ENCODE measurements around the gene PGAM4.
"Not testable (repeated sequence)": the region's sequence is repeated elsewhere in the genome, so short reads cannot be mapped to it uniquely, and the experiment has no call there.

Gene PGAM4

DNA sequence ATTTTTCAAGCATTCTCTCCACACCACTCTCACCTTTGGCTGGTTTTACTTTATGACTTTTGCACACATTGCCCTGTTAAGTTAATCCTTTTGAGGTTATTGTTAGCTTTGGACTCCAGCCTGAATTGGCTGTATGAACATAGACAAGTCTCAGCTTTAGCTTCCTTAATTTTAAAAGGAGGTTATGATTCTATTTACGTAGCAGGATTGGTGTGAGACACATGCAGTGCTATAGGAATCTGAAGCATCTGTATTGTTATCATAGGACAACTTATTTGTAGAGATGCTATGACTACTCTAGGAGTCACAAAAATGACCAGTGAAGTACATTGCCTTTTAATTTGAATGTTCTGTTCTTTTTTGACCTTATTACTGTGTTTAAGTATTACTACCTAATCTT lies 15.7 kb downstream of the PGAM4 start:
- H3K27ac ChIP-seq (ENCODE audit: low read depth, low read length) = no peak overlapping the region
- H3K36me3 ChIP-seq (ENCODE audit: control insufficient read depth, insufficient read depth, low read length) = no peaks in the 10 kb centered on the region

DNA sequence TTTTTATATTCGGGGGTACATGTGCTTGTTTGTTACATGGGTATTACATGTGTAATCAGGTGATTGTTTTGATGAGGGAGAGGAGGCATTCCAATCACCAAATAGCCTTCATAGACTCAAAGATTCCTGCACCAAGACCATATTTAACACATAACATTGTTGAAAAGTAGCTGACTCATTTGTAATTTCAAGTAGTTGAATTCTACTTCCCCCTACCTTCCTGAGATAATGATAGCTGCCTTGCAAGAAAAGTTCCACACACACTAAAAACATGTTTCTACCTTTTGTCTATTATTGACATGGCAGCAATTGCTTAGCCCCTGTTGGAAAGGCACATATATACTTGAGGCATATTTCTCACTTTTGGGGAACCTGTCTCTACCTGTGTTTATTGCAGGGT lies 16.1 kb downstream of the PGAM4 start:
- Histone ChIP-seq H3K36me3 (ENCODE audit: control insufficient read depth, insufficient read depth, low read length) (no peaks in the 10 kb centered on the region), H3K27me3 (ENCODE audit: control insufficient read depth, insufficient read depth, low read length) (no peaks in the 10 kb centered on the region), H3K9ac (ENCODE audit: low read length) (no peak overlapping the region), H3K4me1 (ENCODE audit: control insufficient read depth, insufficient read depth, low read length) (no peaks in the 10 kb centered on the region), H3K27ac (ENCODE audit: low read depth, low read length) (no peak overlapping the region), H3K4me3 (ENCODE audit: low read depth, low read length) (no peak overlapping the region), H3K9me3 (ENCODE audit: control insufficient read depth, insufficient read depth, low read depth, low read length) (peaks cover 9% of the 10 kb centered on the region; the same call in 1 of the 2 replicates)

More for the DNA sequence above, 15.7 kb downstream of the PGAM4 start:
- Histone ChIP-seq H3K4me1 (ENCODE audit: control insufficient read depth, insufficient read depth, low read length) (no peaks in the 10 kb centered on the region), H3K4me3 (ENCODE audit: low read depth, low read length) (no peak overlapping the region), H3K27me3 (ENCODE audit: control insufficient read depth, insufficient read depth, low read length) (no peaks in the 10 kb centered on the region), H3K9ac (ENCODE audit: low read length) (no peak overlapping the region), H3K9me3 (ENCODE audit: control insufficient read depth, insufficient read depth, low read depth, low read length) (peaks cover 9% of the 10 kb centered on the region; the same call in 1 of the 2 replicates)

DNA sequence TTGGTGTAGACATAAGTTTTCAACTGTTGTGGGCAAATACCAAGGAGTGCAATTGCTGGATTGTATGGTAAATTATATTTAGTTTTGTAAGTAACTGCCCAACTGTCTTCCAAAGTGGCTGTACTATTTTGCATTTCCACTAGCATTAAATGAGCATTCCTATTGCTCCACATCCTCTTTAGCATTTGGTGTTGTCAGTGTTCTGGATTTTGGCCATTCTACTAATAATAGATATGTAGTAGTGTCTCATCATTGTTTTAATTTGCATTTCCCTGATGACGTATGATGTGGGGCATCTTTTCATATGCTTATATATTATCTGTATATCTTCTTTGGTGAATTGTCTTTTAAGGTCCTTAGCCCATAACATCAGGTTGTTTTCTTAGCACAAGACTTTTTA lies 17.3 kb downstream of the PGAM4 start:
- Histone ChIP-seq H3K36me3 (ENCODE audit: control insufficient read depth, insufficient read depth, low read length) (no peaks in the 10 kb centered on the region), H3K4me3 (ENCODE audit: low read depth, low read length) (no peak overlapping the region), H3K9me3 (ENCODE audit: control insufficient read depth, insufficient read depth, low read depth, low read length) (peaks cover 9% of the 10 kb centered on the region; the same call in 1 of the 2 replicates), H3K27ac (ENCODE audit: low read depth, low read length) (no peak overlapping the region), H3K27me3 (ENCODE audit: control insufficient read depth, insufficient read depth, low read length) (no peaks in the 10 kb centered on the region), H3K4me1 (ENCODE audit: control insufficient read depth, insufficient read depth, low read length) (no peaks in the 10 kb centered on the region), H3K9ac (ENCODE audit: low read length) (no peak overlapping the region)

DNA sequence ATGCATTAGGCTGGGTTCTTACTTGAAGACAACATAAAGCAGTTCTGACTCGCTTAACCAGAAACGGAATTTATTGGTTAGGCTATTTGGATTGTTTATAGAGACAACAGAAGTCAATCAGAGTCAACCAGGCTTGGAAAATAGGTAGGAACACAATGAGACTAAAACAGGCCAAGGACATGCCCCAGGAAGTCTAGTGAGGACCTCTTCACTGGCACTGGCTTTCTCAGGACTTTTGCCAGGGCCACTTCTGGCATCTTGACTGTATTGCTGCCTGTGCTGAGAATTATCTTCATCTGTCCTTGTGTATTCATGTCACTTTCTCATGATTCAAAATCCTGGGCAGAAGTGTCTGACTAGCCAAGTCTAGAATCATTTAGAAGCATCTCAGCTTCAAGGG lies 19.6 kb downstream of the PGAM4 start:
- H3K9ac ChIP-seq (ENCODE audit: low read length) = no peak overlapping the region
- no peak overlapping the region for H3K4me3 ChIP-seq (ENCODE audit: low read depth, low read length)
- no peaks in the 10 kb centered on the region for H3K4me1 ChIP-seq (ENCODE audit: control insufficient read depth, insufficient read depth, low read length)
- no peak overlapping the region for H3K27ac ChIP-seq (ENCODE audit: low read depth, low read length)
- H3K27me3 ChIP-seq (ENCODE audit: control insufficient read depth, insufficient read depth, low read length) = no peaks in the 10 kb centered on the region
- no peaks in the 10 kb centered on the region for H3K36me3 ChIP-seq (ENCODE audit: control insufficient read depth, insufficient read depth, low read length)
- no peaks in the 10 kb centered on the region; the same call in 1 of the 2 replicates for H3K9me3 ChIP-seq (ENCODE audit: control insufficient read depth, insufficient read depth, low read depth, low read length)

DNA sequence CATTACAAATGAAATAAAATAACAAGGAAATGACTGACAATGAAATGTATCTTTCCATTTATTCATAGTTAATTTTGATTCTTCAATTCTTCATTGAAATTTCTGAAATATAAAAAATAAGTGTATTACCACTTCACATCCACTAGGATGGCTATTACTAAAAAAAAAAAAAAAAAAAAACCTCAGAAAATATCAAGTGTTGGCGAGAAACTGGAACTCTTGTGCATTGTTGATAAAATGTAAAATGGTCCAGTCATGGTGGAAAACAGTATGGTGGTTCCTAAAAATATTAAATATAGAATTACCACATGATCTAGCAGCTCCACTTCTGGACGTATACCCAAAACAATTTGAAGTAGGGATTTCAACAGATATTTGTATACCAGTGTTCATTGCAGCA lies 22.9 kb downstream of the PGAM4 start:
- H3K9me3 ChIP-seq (ENCODE audit: control insufficient read depth, insufficient read depth, low read depth, low read length) = no peaks in the 10 kb centered on the region
- H3K9ac ChIP-seq (ENCODE audit: low read length) = no peak overlapping the region
- H3K36me3 ChIP-seq (ENCODE audit: control insufficient read depth, insufficient read depth, low read length) = no peaks in the 10 kb centered on the region
- H3K4me1 ChIP-seq (ENCODE audit: control insufficient read depth, insufficient read depth, low read length) = no peaks in the 10 kb centered on the region
- H3K27ac ChIP-seq (ENCODE audit: low read depth, low read length) = no peak overlapping the region
- H3K27me3 ChIP-seq (ENCODE audit: control insufficient read depth, insufficient read depth, low read length) = no peaks in the 10 kb centered on the region
- no peak overlapping the region for H3K4me3 ChIP-seq (ENCODE audit: low read depth, low read length)

DNA sequence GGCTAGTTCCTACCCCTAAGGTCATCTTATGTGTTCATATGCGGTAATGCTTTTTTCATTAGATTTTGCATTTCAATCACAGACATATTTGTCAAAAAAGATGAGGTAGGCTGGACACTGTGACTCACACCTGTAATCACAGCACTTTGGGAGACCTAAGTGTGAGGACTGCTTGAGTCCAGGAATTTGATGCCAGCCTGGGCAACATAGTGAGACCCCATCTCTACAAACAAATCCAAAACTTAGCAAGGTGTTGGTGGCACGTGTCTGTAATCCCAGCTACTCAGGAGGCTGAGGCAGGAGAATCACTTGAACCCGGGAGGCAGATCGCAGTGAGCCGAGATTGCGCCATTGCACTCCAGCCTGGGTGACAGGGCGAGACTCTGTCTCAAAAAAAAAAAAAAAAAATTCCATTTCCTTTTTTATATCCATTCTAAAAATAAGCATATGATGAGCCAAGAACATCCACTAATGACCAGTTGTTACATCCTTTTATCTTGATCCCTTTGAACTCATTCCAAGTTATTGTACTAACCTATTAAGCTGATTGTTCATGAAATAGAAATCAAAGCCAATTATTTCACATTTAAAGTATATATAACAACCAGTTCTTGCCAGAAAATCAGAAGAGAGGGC lies 23.4 kb downstream of the PGAM4 start:
- H3K9me3 ChIP-seq (ENCODE audit: control insufficient read depth, insufficient read depth, low read depth, low read length) = no peaks in the 10 kb centered on the region
- H3K4me1 ChIP-seq (ENCODE audit: control insufficient read depth, insufficient read depth, low read length) = no peaks in the 10 kb centered on the region
- no peaks in the 10 kb centered on the region for H3K36me3 ChIP-seq (ENCODE audit: control insufficient read depth, insufficient read depth, low read length)
- no peak overlapping the region for H3K9ac ChIP-seq (ENCODE audit: low read length)
- H3K27ac ChIP-seq (ENCODE audit: low read depth, low read length) = no peak overlapping the region
- H3K27me3 ChIP-seq (ENCODE audit: control insufficient read depth, insufficient read depth, low read length) = no peaks in the 10 kb centered on the region
- H3K4me3 ChIP-seq (ENCODE audit: low read depth, low read length) = no peak overlapping the region

DNA sequence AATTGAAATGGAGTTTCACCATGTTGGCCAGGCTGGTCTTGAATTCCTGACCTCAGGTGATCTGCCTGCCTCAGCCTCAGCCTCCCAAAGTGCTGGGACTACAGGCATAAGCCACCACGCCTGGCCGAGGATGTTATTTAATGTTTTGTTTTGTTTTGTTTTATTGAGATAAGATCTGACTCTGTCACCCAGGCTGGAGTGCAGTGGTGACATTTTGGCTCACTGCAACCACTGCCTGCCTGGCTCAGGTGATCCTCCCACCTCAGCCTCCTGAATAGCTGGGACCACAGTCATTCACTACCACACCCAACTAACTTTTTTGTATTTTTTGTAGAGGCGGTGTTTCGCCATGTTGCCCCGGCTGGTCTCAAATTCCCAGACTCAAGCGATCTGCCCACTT lies 24.4 kb downstream of the PGAM4 start:
- H3K27ac ChIP-seq (ENCODE audit: low read depth, low read length); H3K9me3 ChIP-seq (ENCODE audit: control insufficient read depth, insufficient read depth, low read depth, low read length); H3K9ac ChIP-seq (ENCODE audit: low read length); H3K36me3 ChIP-seq (ENCODE audit: control insufficient read depth, insufficient read depth, low read length); H3K27me3 ChIP-seq (ENCODE audit: control insufficient read depth, insufficient read depth, low read length); H3K4me3 ChIP-seq (ENCODE audit: low read depth, low read length); H3K4me1 ChIP-seq (ENCODE audit: control insufficient read depth, insufficient read depth, low read length): not testable (repeated sequence)

DNA sequence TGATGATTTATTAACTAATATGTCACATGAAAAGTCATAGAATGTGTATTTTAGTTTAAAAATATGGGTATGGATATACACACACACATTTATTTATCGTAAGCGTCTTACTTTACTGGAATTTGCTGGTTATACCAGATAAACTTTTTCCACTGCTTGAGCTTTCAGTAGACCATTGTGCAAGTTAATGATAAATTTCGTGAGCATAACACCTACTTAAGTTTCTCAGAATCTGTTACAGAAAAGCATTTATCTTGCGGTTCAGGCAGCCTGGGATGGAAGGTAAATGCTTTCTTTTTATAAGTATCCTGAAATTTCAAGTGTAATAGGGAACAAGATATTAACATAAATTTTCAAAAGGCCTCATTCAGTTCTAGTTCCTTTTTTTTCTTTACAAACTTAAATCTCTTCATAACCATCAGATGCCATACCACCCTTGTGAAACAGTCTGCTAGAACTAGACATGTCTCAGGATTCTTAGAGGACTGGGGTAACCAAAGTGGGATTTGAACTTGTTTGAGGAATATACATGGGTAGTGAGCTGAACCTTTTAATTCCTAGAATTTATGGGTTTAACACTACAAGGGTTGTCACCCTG lies 31.3 kb downstream of the PGAM4 start:
- Histone ChIP-seq H3K4me1 (ENCODE audit: control insufficient read depth, insufficient read depth, low read length) (no peaks in the 10 kb centered on the region), H3K9ac (ENCODE audit: low read length) (no peak overlapping the region), H3K4me3 (ENCODE audit: low read depth, low read length) (no peak overlapping the region), H3K9me3 (ENCODE audit: control insufficient read depth, insufficient read depth, low read depth, low read length) (peaks cover 5% of the 10 kb centered on the region; the same call in 1 of the 2 replicates), H3K27ac (ENCODE audit: low read depth, low read length) (no peak overlapping the region), H3K36me3 (ENCODE audit: control insufficient read depth, insufficient read depth, low read length) (no peaks in the 10 kb centered on the region), H3K27me3 (ENCODE audit: control insufficient read depth, insufficient read depth, low read length) (no peaks in the 10 kb centered on the region)

DNA sequence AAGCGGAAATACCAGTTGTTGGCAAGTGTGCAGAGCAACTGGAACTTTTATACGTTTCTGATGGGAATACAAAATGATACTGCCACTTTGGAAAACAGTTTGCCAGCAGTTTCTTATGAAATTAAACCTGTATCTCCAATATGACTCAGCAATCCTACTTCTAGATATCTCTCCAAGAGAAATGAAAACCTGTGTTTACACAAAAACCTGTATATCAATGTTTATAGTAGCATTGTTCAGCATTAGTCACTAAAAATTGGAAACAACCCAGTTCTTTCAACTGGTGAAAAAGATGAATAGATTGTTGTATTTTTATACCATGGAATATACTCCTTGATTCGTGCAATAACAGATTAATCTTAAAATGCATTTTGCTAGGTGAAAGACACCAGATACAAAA lies 32.1 kb downstream of the PGAM4 start:
- Histone ChIP-seq H3K27ac (ENCODE audit: low read depth, low read length) (no peak overlapping the region), H3K36me3 (ENCODE audit: control insufficient read depth, insufficient read depth, low read length) (no peaks in the 10 kb centered on the region), H3K4me1 (ENCODE audit: control insufficient read depth, insufficient read depth, low read length) (no peaks in the 10 kb centered on the region), H3K4me3 (ENCODE audit: low read depth, low read length) (no peak overlapping the region), H3K9ac (ENCODE audit: low read length) (no peak overlapping the region), H3K27me3 (ENCODE audit: control insufficient read depth, insufficient read depth, low read length) (no peaks in the 10 kb centered on the region), H3K9me3 (ENCODE audit: control insufficient read depth, insufficient read depth, low read depth, low read length) (peaks cover 12% of the 10 kb centered on the region)

DNA sequence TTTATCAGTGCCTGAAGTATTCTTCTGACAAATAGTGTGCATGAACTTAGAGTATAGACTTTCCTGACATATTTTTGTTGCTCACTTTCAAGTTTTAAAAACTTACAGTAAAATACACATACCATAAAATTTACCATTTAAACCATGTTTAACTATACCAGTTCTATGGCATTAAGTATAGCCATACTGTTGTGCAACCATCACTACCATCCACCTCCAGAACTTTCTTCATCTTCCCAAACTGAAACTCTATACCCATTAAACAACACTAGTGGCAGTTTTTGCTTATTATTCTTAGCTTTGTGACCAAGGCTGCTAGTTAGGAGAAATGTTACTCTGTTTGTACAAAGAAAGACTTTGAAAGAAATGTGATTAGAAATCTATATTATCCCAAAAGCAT lies 33.1 kb downstream of the PGAM4 start:
- peaks cover 12% of the 10 kb centered on the region for H3K9me3 ChIP-seq (ENCODE audit: control insufficient read depth, insufficient read depth, low read depth, low read length)
- no peak overlapping the region for H3K4me3 ChIP-seq (ENCODE audit: low read depth, low read length)
- no peaks in the 10 kb centered on the region for H3K27me3 ChIP-seq (ENCODE audit: control insufficient read depth, insufficient read depth, low read length)
- H3K27ac ChIP-seq (ENCODE audit: low read depth, low read length) = no peak overlapping the region
- H3K4me1 ChIP-seq (ENCODE audit: control insufficient read depth, insufficient read depth, low read length) = no peaks in the 10 kb centered on the region
- H3K36me3 ChIP-seq (ENCODE audit: control insufficient read depth, insufficient read depth, low read length) = no peaks in the 10 kb centered on the region
- H3K9ac ChIP-seq (ENCODE audit: low read length) = no peak overlapping the region

DNA sequence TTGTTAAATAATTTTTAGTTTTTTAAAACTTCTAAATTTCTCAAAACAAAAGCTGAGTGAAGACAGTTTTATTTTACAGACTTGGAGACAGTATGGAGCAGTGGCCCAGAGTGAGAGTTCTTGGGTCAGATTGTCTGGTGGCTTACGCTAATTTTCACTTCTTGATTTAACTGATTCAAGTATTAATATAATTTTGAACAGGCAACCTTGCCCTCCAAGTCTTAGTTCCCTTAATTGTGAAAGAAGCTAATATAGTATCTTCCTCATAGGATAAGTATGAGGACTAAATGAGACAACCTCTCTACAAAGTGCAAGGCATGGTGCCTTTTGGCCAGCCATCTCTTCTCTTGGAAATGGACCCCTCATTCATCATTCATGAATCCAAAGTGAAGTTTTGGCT lies 33.6 kb downstream of the PGAM4 start:
- H3K27me3 ChIP-seq (ENCODE audit: control insufficient read depth, insufficient read depth, low read length) = no peaks in the 10 kb centered on the region
- H3K4me1 ChIP-seq (ENCODE audit: control insufficient read depth, insufficient read depth, low read length) = no peaks in the 10 kb centered on the region
- peaks cover 12% of the 10 kb centered on the region for H3K9me3 ChIP-seq (ENCODE audit: control insufficient read depth, insufficient read depth, low read depth, low read length)
- no peak overlapping the region for H3K27ac ChIP-seq (ENCODE audit: low read depth, low read length)
- H3K4me3 ChIP-seq (ENCODE audit: low read depth, low read length) = no peak overlapping the region
- no peak overlapping the region for H3K9ac ChIP-seq (ENCODE audit: low read length)
- no peaks in the 10 kb centered on the region for H3K36me3 ChIP-seq (ENCODE audit: control insufficient read depth, insufficient read depth, low read length)
